Glutamatergic neuron (in vitro differentiated cells): ENCODE data around the gene OR5H6. TPM values are rescaled to one million over a fixed set of nuclear protein-coding genes. Genes with fewer than 3 reads are reported as not detected.
"Not testable (repeated sequence)": the region's sequence is repeated elsewhere in the genome, so short reads cannot be mapped to it uniquely, and the experiment has no call there.

Source experiments
- DNase-seq: peaks from one replicate; pipeline ENCODE4 v3.0.0; 2022
- H3K27ac Mint-ChIP-seq: one replicate; pipeline ENCODE4 v1.8.0; 2020; ENCODE audit warnings: mild to moderate bottlenecking, mixed read lengths, inconsistent platforms; ENCODE audit not compliant: unreplicated experiment
- H3K27me3 Mint-ChIP-seq: one replicate; pipeline ENCODE4 v1.8.0; 2020; ENCODE audit warnings: mild to moderate bottlenecking, moderate library complexity, mixed read lengths, inconsistent platforms; ENCODE audit not compliant: unreplicated experiment
- H3K36me3 Mint-ChIP-seq: one replicate; pipeline ENCODE4 v1.8.0; 2020; ENCODE audit warnings: mild to moderate bottlenecking, mixed read lengths, inconsistent platforms; ENCODE audit not compliant: unreplicated experiment
- H3K4me1 Mint-ChIP-seq: one replicate; pipeline ENCODE4 v1.8.0; 2020; ENCODE audit warnings: mild to moderate bottlenecking, low read depth, mixed read lengths, inconsistent platforms; ENCODE audit not compliant: unreplicated experiment
- H3K4me3 Mint-ChIP-seq: one replicate; pipeline ENCODE4 v1.8.0; 2020; ENCODE audit warnings: mild to moderate bottlenecking, mixed read lengths, inconsistent platforms; ENCODE audit not compliant: unreplicated experiment
- H3K9me3 Mint-ChIP-seq: one replicate; pipeline ENCODE4 v1.8.0; 2020; ENCODE audit warnings: mild to moderate bottlenecking, moderate library complexity, mixed read lengths, inconsistent platforms; ENCODE audit not compliant: unreplicated experiment
- total RNA-seq: library from RNA; stranded (reverse); fragmentation: NEBNext Ultra II Directional; extraction: Animal tissue kit (Norgen Biotek cat#: 25700); gene quantifications from one replicate; pipeline ENCODE4 v1.2.1, GENCODE V29; 2021; ENCODE audit not compliant: unreplicated experiment
- TF ChIP-seq, protein P1 (sequence below): fragments of 200-600 bp; sonication (generic); IDR thresholded peaks from one replicate; pipeline ENCODE4 v1.5.0; 2021; ENCODE audit not compliant: partially characterized antibody, unreplicated experiment

The OR5H6 gene
- total RNA-seq, 1 donor from 2014 or later: not detected

DNA sequence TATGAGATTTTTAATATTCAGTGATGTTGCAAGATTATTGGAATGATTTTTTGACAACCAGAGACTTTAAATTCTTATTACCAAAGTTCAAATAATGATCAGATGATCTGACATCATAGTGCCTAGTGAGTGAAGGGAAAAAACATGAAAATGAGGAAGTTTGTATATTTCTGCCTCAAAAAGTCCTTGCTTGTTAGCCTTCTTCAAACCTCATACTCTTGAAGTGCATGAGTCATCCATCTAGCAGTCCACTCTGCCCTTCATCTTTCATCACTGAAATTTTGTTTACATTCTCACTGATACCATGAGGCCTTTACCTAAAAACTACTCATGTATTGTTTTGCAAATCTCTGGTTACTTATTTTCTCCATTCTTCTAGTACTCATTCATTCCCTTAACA, 23.9 kb upstream of the OR5H6 start:
- DNase-seq: no peak
- Mint-ChIP-seq H3K4me1 (no peaks in the 10 kb centered on the region), H3K27me3 (no peaks in the 10 kb centered on the region), H3K36me3 (no peaks in the 10 kb centered on the region), H3K27ac (no peak overlapping the region), H3K9me3 (no peaks in the 10 kb centered on the region), H3K4me3 (no peak overlapping the region)
- TF ChIP-seq, protein P1, sequence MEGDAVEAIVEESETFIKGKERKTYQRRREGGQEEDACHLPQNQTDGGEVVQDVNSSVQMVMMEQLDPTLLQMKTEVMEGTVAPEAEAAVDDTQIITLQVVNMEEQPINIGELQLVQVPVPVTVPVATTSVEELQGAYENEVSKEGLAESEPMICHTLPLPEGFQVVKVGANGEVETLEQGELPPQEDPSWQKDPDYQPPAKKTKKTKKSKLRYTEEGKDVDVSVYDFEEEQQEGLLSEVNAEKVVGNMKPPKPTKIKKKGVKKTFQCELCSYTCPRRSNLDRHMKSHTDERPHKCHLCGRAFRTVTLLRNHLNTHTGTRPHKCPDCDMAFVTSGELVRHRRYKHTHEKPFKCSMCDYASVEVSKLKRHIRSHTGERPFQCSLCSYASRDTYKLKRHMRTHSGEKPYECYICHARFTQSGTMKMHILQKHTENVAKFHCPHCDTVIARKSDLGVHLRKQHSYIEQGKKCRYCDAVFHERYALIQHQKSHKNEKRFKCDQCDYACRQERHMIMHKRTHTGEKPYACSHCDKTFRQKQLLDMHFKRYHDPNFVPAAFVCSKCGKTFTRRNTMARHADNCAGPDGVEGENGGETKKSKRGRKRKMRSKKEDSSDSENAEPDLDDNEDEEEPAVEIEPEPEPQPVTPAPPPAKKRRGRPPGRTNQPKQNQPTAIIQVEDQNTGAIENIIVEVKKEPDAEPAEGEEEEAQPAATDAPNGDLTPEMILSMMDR: no peak

DNA sequence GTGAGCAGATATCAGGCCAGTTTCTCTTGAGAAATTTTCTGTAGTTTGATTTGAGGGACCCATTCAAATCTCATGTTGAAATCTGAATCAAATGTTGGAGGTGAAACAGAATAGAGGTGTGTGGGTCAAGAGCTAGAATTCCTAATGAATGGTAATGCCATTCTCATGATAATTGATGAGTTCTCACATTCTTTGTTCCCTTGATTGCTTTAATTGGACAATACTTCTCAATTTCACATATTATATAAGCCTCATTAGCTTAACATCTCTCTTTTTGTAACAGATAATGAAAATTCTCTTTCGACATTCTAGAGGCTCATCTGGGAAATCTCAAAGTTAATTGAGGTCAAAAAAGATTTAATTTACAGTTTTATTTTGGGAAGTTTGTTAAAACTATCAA, 21.9 kb upstream of the OR5H6 start:
- Mint-ChIP-seq H3K27me3 (no peaks in the 10 kb centered on the region), H3K9me3 (no peaks in the 10 kb centered on the region), H3K27ac (no peak overlapping the region), H3K4me1 (no peaks in the 10 kb centered on the region), H3K36me3 (no peaks in the 10 kb centered on the region), H3K4me3 (no peak overlapping the region)
- TF ChIP-seq, protein P1: no peak
- DNase-seq: no peak

DNA sequence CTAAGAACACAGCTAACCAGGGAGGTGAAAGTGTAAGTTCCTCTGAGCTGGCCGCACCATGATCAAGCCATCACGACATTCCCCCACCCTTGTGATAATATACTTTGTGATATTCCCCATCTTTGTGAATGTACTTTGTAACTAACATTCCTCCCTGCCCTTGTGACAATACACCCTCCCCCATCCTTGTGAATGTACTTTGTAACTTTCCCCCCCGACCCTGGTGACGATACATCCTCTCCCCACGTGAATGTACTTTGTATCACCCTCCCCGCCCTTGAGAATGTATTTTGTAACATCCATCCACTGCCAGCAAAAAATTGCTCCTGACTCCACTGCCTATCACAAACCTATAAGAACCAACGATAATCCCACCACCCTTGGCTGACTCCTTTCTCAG, 20.2 kb upstream of the OR5H6 start:
- TF ChIP-seq, protein P1: no peak
- no peaks in the 10 kb centered on the region for H3K36me3 Mint-ChIP-seq
- no peak overlapping the region for H3K4me3 Mint-ChIP-seq
- H3K4me1 Mint-ChIP-seq: no peaks in the 10 kb centered on the region
- DNase-seq: no peak
- H3K27me3 Mint-ChIP-seq: no peaks in the 10 kb centered on the region
- no peaks in the 10 kb centered on the region for H3K9me3 Mint-ChIP-seq
- H3K27ac Mint-ChIP-seq: no peak overlapping the region

DNA sequence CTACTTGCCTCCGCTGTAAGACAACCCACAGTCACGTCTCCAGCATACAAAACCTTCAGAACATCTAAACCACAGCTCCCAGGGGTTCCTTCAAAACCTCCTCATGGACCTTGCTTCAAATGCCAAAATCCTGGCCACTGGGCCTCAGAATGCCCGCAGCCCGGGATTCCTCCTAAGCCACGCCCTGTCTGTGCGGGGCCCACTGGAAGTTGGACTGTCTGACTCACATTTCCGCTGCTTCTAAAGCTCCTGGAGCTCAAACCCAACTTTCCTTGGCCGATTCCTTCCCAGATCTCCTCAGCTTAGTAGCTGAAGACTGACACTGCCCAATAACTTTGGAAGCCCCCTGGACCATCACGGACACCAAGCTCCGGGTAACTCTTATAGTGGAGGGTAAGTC, 17.9 kb upstream of the OR5H6 start:
- Mint-ChIP-seq H3K27ac (no peak overlapping the region), H3K4me1 (no peaks in the 10 kb centered on the region), H3K27me3 (no peaks in the 10 kb centered on the region), H3K4me3 (no peak overlapping the region), H3K9me3 (no peaks in the 10 kb centered on the region), H3K36me3 (no peaks in the 10 kb centered on the region)
- TF ChIP-seq, protein P1: no peak
- no peak for DNase-seq

DNA sequence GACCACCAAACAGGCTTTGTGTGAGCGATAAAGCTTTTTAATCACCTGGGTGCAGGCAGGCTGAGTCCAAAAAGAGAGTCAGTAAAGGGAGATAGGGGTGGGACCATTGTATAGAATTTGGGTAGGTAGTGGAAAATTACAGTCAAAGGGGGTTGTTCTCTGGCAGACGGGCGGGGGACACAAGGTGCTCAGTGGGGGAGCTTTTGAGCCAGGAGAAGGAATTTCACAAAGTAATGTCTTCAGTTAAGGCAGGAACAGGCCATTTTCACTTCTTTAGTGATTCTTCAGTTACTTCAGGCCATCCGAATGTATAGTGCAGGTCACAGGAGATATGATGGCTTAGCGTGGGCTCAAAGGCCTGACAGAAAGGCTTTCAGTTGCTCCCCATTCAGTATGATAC, 8.0 kb upstream of the OR5H6 start:
- not testable (repeated sequence) for H3K27me3 Mint-ChIP-seq, H3K36me3 Mint-ChIP-seq, H3K4me3 Mint-ChIP-seq, H3K4me1 Mint-ChIP-seq, H3K9me3 Mint-ChIP-seq, H3K27ac Mint-ChIP-seq, DNase-seq

DNA sequence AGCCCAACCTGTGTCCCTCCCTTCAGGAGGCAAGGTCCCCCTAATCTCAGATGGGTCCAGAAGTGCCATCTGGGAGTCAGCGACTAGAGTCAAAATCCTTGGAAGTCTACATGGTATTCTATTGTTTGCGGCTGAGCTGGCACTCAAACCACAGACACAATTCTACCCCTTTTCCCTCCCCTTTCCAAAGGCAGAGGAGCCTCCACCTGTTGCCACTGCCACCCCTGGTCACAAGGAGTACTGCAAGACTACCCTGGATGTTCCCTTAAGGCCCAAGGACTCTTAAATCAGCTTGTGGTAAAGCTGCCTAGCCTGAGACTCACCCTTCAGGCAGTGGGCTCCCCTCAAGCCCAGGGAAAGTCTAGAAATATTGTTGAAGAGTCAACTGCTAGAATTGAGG, 4.3 kb upstream of the OR5H6 start:
- Mint-ChIP-seq H3K9me3 (no peaks in the 10 kb centered on the region), H3K36me3 (no peaks in the 10 kb centered on the region), H3K27ac (no peak overlapping the region), H3K4me1 (no peaks in the 10 kb centered on the region), H3K4me3 (no peak overlapping the region), H3K27me3 (no peaks in the 10 kb centered on the region)
- no peak for DNase-seq
- TF ChIP-seq, protein P1: no peak
